Effector memory CD4-positive, alpha-beta T cell (primary cell): ENCODE data around the gene TMPRSS15.

Source experiments
- DNase-seq, 3 donors: peaks; one replicate each; pipeline ENCODE4 v3.0.0-alpha.2; 2020
- H3K27ac ChIP-seq: 2 replicates; pipeline ENCODE4 v1.7.0; 2013; ENCODE audit warnings: mild to moderate bottlenecking, low read length, moderate library complexity; ENCODE audit not compliant: insufficient read depth, poor library complexity, severe bottlenecking
- H3K27me3 ChIP-seq: replicated peaks from 2 replicates; pipeline ENCODE4 v1.7.0; 2013; ENCODE audit warnings: mild to moderate bottlenecking, low read length; ENCODE audit not compliant: insufficient read depth, control insufficient read depth, poor library complexity, severe bottlenecking
- H3K36me3 ChIP-seq: 2 replicates; pipeline ENCODE4 v1.7.0; 2013; ENCODE audit warnings: mild to moderate bottlenecking, low read length, moderate library complexity; ENCODE audit not compliant: control insufficient read depth, insufficient read depth
- H3K4me1 ChIP-seq: 2 replicates; pipeline ENCODE4 v1.7.0; 2013; ENCODE audit warnings: low read length, mild to moderate bottlenecking; ENCODE audit not compliant: control insufficient read depth, insufficient read depth, poor library complexity, severe bottlenecking
- H3K4me3 ChIP-seq: 2 replicates; pipeline ENCODE4 v1.7.0; 2013; ENCODE audit warnings: low read length, low read depth, mild to moderate bottlenecking; ENCODE audit not compliant: insufficient read depth, poor library complexity, severe bottlenecking
- H3K9me3 ChIP-seq: 2 replicates; pipeline ENCODE4 v1.7.0; 2013; ENCODE audit warnings: mild to moderate bottlenecking, low read length, moderate library complexity; ENCODE audit not compliant: control insufficient read depth

The TMPRSS15 gene

GRCh38 chr21:18356801-18357200 is 46.8 kb downstream of the TMPRSS15 start:
- H3K9me3 ChIP-seq: no peaks in the 10 kb centered on the region
- H3K27me3 ChIP-seq: no peaks in the 10 kb centered on the region
- DNase-seq: no peak
- H3K36me3 ChIP-seq: no peaks in the 10 kb centered on the region
- no peaks in the 10 kb centered on the region for H3K4me1 ChIP-seq
- no peak overlapping the region for H3K4me3 ChIP-seq
- no peak overlapping the region for H3K27ac ChIP-seq

GRCh38 chr21:18354947-18355346 is 48.6 kb downstream of the TMPRSS15 start:
- Histone ChIP-seq H3K27ac (no peak overlapping the region), H3K4me1 (no peaks in the 10 kb centered on the region), H3K27me3 (no peaks in the 10 kb centered on the region), H3K4me3 (no peak overlapping the region), H3K9me3 (no peaks in the 10 kb centered on the region), H3K36me3 (no peaks in the 10 kb centered on the region)
- DNase-seq: no peak

GRCh38 chr21:18350216-18350615 is 53.4 kb downstream of the TMPRSS15 start:
- H3K9me3 ChIP-seq: no peaks in the 10 kb centered on the region
- no peaks in the 10 kb centered on the region for H3K27me3 ChIP-seq
- no peaks in the 10 kb centered on the region for H3K4me1 ChIP-seq
- no peak for DNase-seq
- H3K4me3 ChIP-seq: no peak overlapping the region
- no peak overlapping the region for H3K27ac ChIP-seq
- no peaks in the 10 kb centered on the region for H3K36me3 ChIP-seq

- Histone ChIP-seq H3K9me3 (no peaks in the 10 kb centered on the region), H3K36me3 (no peaks in the 10 kb centered on the region), H3K27ac (no peak overlapping the region), H3K4me1 (no peaks in the 10 kb centered on the region), H3K27me3 (no peaks in the 10 kb centered on the region), H3K4me3 (no peak overlapping the region)
- DNase-seq: no peak
These were observed 54.1 kb downstream of the TMPRSS15 start for GRCh38 chr21:18349468-18349867.

- H3K4me3 ChIP-seq: no peak overlapping the region
- no peak for DNase-seq
These were observed 63.1 kb downstream of the TMPRSS15 start for GRCh38 chr21:18340387-18340942.

GRCh38 chr21:18335651-18336236 is 67.8 kb downstream of the TMPRSS15 start:
- Histone ChIP-seq H3K27me3 (no peaks in the 10 kb centered on the region), H3K9me3 (no peaks in the 10 kb centered on the region), H3K27ac (no peak overlapping the region), H3K36me3 (no peaks in the 10 kb centered on the region), H3K4me1 (no peaks in the 10 kb centered on the region), H3K4me3 (no peak overlapping the region)
- DNase-seq: no peak

More at GRCh38 chr21:18340387-18340942, 63.1 kb downstream of the TMPRSS15 start:
- H3K36me3 ChIP-seq: no peaks in the 10 kb centered on the region
- H3K9me3 ChIP-seq: no peaks in the 10 kb centered on the region
- H3K4me1 ChIP-seq: no peaks in the 10 kb centered on the region
- no peaks in the 10 kb centered on the region for H3K27me3 ChIP-seq
- no peak overlapping the region for H3K27ac ChIP-seq

- no peaks in the 10 kb centered on the region for H3K9me3 ChIP-seq
- H3K4me1 ChIP-seq: no peaks in the 10 kb centered on the region
- H3K27me3 ChIP-seq: no peaks in the 10 kb centered on the region
- H3K4me3 ChIP-seq: no peak overlapping the region
- no peaks in the 10 kb centered on the region for H3K36me3 ChIP-seq
- DNase-seq: no peak
- H3K27ac ChIP-seq: no peak overlapping the region
These were observed 69.5 kb downstream of the TMPRSS15 start for GRCh38 chr21:18334066-18334465.

- Histone ChIP-seq H3K4me3 (no peak overlapping the region), H3K4me1 (no peaks in the 10 kb centered on the region), H3K27me3 (no peaks in the 10 kb centered on the region), H3K9me3 (no peaks in the 10 kb centered on the region), H3K27ac (no peak overlapping the region), H3K36me3 (no peaks in the 10 kb centered on the region)
- no peak for DNase-seq
These were observed 85.4 kb downstream of the TMPRSS15 start for GRCh38 chr21:18318156-18318555.

GRCh38 chr21:18298228-18298627 is 105.4 kb downstream of the TMPRSS15 start:
- no peaks in the 10 kb centered on the region for H3K27me3 ChIP-seq
- H3K9me3 ChIP-seq: no peaks in the 10 kb centered on the region
- no peak overlapping the region for H3K4me3 ChIP-seq
- H3K27ac ChIP-seq: no peak overlapping the region
- no peaks in the 10 kb centered on the region for H3K36me3 ChIP-seq
- H3K4me1 ChIP-seq: no peaks in the 10 kb centered on the region
- DNase-seq: no peak

- Histone ChIP-seq H3K9me3 (no peaks in the 10 kb centered on the region), H3K4me1 (no peaks in the 10 kb centered on the region), H3K36me3 (no peaks in the 10 kb centered on the region), H3K27me3 (no peaks in the 10 kb centered on the region), H3K4me3 (no peak overlapping the region), H3K27ac (no peak overlapping the region)
- DNase-seq: no peak
These were observed 109.5 kb downstream of the TMPRSS15 start for GRCh38 chr21:18294100-18294499.
